Ishikawa (cell line): Measurements from ENCODE around the gene CKAP5.

ENCODE experiments used
- CEBPB ChIP-seq: IDR thresholded peaks from 2 replicates; pipeline ENCODE4 v1.6.1; 2012
- CREB1 ChIP-seq: IDR thresholded peaks from 2 replicates; pipeline ENCODE4 v1.6.1; 2012; ENCODE audit warnings: low read depth
- EGR1 ChIP-seq: IDR thresholded peaks from 2 replicates; pipeline ENCODE4 v1.6.1; 2012
- EP300 ChIP-seq: IDR thresholded peaks from 2 replicates; pipeline ENCODE4 v1.6.1; 2012; ENCODE audit warnings: borderline replicate concordance
- FOXM1 ChIP-seq: IDR thresholded peaks from 2 replicates; pipeline ENCODE4 v1.6.1; 2012; ENCODE audit warnings: low read depth, borderline replicate concordance
- MAX ChIP-seq: IDR thresholded peaks from 2 replicates; pipeline ENCODE4 v1.6.1; 2012
- NFIC ChIP-seq: IDR thresholded peaks from 2 replicates; pipeline ENCODE4 v1.6.1; 2012
- RAD21 ChIP-seq: IDR thresholded peaks from 2 replicates; pipeline ENCODE4 v1.6.1; 2012; ENCODE audit warnings: low read depth
- REST ChIP-seq: IDR thresholded peaks from 2 replicates; pipeline ENCODE4 v1.6.1; 2012; ENCODE audit warnings: low read depth, mild to moderate bottlenecking
- TAF1 ChIP-seq: IDR thresholded peaks from 2 replicates; pipeline ENCODE4 v1.6.1; 2012; ENCODE audit warnings: low read depth, mild to moderate bottlenecking
- TCF12 ChIP-seq: IDR thresholded peaks from 2 replicates; pipeline ENCODE4 v1.6.1; 2012; ENCODE audit warnings: low read depth
- TEAD4 ChIP-seq: IDR thresholded peaks from 2 replicates; pipeline ENCODE4 v1.6.1; 2012
- USF1 ChIP-seq: IDR thresholded peaks from 2 replicates; pipeline ENCODE4 v1.6.1; 2012
- YY1 ChIP-seq: IDR thresholded peaks from 2 replicates; pipeline ENCODE4 v1.6.1; 2012; ENCODE audit warnings: low read depth
- ZBTB7A ChIP-seq: IDR thresholded peaks from 2 replicates; pipeline ENCODE4 v1.6.1; 2012; ENCODE audit warnings: low read depth

The CKAP5 gene

GRCh38 chr11:46876471-46876870, 30.4 kb upstream of the CKAP5 start:
- no peak for TF ChIP-seq CREB1
- no peak for TF ChIP-seq TEAD4
- TF ChIP-seq TAF1, result no peak
- TF ChIP-seq TCF12, result no peak
- no peak for TF ChIP-seq ZBTB7A
- no peak for TF ChIP-seq MAX
- TF ChIP-seq USF1, result no peak
- TF ChIP-seq EGR1, result no peak
- TF ChIP-seq REST, result no peak
- TF ChIP-seq NFIC, result no peak

GRCh38 chr11:46874586-46874985, 28.5 kb upstream of the CKAP5 start:
- TF ChIP-seq TAF1 (no peak), CREB1 (no peak), EP300 (no peak), CEBPB (no peak), TEAD4 (no peak), TCF12 (no peak), EGR1 (no peak), FOXM1 (no peak), REST (no peak), MAX (no peak), NFIC (no peak), ZBTB7A (no peak), YY1 (no peak), USF1 (no peak)

- TF ChIP-seq RAD21 (no peak), CREB1 (no peak), MAX (no peak), USF1 (no peak), TEAD4 (no peak), TCF12 (no peak), YY1 (no peak), NFIC (no peak), FOXM1 (no peak), ZBTB7A (no peak), EP300 (no peak), TAF1 (no peak), CEBPB (no peak), EGR1 (no peak), REST (no peak)
These were observed 22.8 kb upstream of the CKAP5 start for GRCh38 chr11:46868912-46869311.

GRCh38 chr11:46865340-46865739, 19.3 kb upstream of the CKAP5 start:
- no peak for TF ChIP-seq TAF1
- TF ChIP-seq EGR1, result no peak
- no peak for TF ChIP-seq FOXM1
- TF ChIP-seq EP300, result no peak
- TF ChIP-seq TCF12, result no peak
- TF ChIP-seq CEBPB, result no peak
- TF ChIP-seq RAD21, result no peak
- TF ChIP-seq REST, result no peak
- no peak for TF ChIP-seq ZBTB7A
- no peak for TF ChIP-seq NFIC
- TF ChIP-seq CREB1, result no peak
